Heart left ventricle (tissue), 13 donors: ENCODE measurements around the gene KCNQ1.

Experiments used
- POLR2A ChIP-seq, 2 donors: fragments of 450-650 bp; IDR thresholded peaks; one replicate each; pipeline ENCODE4 v1.6.1; 2017; ENCODE audit warnings: antibody characterized with exemption in 2 of 2, mild to moderate bottlenecking in 2 of 2, moderate library complexity in 2 of 2
- TF ChIP-seq, protein P1 (sequence below), 12 donors: fragments of 200-600 bp; sonication (generic) in 4 of 12; IDR thresholded peaks; one replicate each; pipeline versions ENCODE4 v1.5.0 to v1.8.0; 2018 to 2022; ENCODE audit warnings: antibody characterized with exemption in 12 of 12, mild to moderate bottlenecking in 5 of 12
- donor health status: ischemic (EF 13 %, LVEDD 7.1; RV severe dilation, severe dysfunction).
- donor health status: DM: no; HTN: yes; CAD: no.
- donor health status: DM: no; HTN: no; CAD: no.
- donor health status: ischemic (EF 25% LVEDD 6.9; RV normal size, moderate dysfunction).
- donor health status: ischemic (EF 25% LVEDD 5.7; RV mildly dilated, moderate dysfunction).
- donor health status: ischemic (EF 35%, LVEDD 5.7; RV mildly dilated, moderate dysfunction).
- donor health status: nonischemic (EF 11% LVEDD 7.7; RV severe dilation, severe dysfunction).
- donor health status: DM: yes; HTN: yes; CAD: no.
- donor health status: PGD.
- donor health status: ischemic (EF 29% LVEDD 5.4; RV normal size, mild dysfunction).
- donor health status: nonischemic (EF 23%, LVEDD 6.1; RV moderate dilation, normal function).

DNA sequence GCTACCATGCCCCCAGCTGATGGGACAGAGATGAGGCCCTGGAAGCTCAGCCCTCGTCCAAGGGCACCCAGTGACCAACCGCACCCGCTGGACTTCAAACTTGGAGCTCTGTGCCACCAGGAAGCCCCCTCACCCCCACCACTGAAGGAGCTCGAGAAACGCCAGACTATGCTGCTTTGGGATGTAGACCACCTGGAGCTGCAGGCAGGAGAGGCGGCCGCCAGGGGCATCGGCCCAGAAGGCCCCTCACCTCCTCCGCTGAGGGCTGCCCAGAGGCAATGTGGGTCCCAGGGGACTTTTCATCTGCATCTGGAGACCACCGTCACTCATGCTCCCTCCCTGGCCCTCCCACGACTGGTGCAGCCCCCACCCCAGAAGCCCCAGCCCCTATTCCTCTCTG, 412.5 kb downstream of the KCNQ1 start:
- TF ChIP-seq, protein P1, sequence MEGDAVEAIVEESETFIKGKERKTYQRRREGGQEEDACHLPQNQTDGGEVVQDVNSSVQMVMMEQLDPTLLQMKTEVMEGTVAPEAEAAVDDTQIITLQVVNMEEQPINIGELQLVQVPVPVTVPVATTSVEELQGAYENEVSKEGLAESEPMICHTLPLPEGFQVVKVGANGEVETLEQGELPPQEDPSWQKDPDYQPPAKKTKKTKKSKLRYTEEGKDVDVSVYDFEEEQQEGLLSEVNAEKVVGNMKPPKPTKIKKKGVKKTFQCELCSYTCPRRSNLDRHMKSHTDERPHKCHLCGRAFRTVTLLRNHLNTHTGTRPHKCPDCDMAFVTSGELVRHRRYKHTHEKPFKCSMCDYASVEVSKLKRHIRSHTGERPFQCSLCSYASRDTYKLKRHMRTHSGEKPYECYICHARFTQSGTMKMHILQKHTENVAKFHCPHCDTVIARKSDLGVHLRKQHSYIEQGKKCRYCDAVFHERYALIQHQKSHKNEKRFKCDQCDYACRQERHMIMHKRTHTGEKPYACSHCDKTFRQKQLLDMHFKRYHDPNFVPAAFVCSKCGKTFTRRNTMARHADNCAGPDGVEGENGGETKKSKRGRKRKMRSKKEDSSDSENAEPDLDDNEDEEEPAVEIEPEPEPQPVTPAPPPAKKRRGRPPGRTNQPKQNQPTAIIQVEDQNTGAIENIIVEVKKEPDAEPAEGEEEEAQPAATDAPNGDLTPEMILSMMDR (IDR thresholded peaks at IDR 0.05) = no peak
- no peak for TF ChIP-seq POLR2A (IDR thresholded peaks at IDR 0.05)
